Measurements from ENCODE around the gene RNASEH1. TPM values are rescaled to one million over a fixed set of nuclear protein-coding genes. Genes with fewer than 3 reads are reported as not detected.
A peak's percentile ranks its signal among the peaks of the same experiment; 100 is the strongest.

Gene RNASEH1
- total RNA-seq (2014; rRNA removed; shearing (Covaris generic); ENCODE audit: low replicate concordance): 20.4 and 33.9 TPM in 2 replicates

- H2AFZ ChIP-seq (ENCODE audit: low read length): peak within 1 kb of the TSS; percentile 83
- H3K79me2 ChIP-seq (ENCODE audit: low read length): peaks cover 58% of the 10 kb centered on the region
- H3K4me1 ChIP-seq (ENCODE audit: low read length): peaks cover 29% of the 10 kb centered on the region
- DNase-seq: peak; percentile 100
- H3K9me2 ChIP-seq (replicated peaks; ENCODE audit: insufficient read depth, low read length): no peaks in the 10 kb centered on the region
- H3K9me3 ChIP-seq (ENCODE audit: low read length): no peaks in the 10 kb centered on the region
- H4K20me1 ChIP-seq (ENCODE audit: insufficient read depth, low read depth, low read length): peaks cover 7% of the 10 kb centered on the region; the same call in 1 of the 2 replicates
- H3K27ac ChIP-seq (ENCODE audit: low read length): peak within 1 kb of the TSS; percentile 88
- peak within 1 kb of the TSS; percentile 100 for H3K4me2 ChIP-seq (ENCODE audit: low read depth, low read length, poor library complexity, severe bottlenecking)
- no peaks in the 10 kb centered on the region for H3K27me3 ChIP-seq (ENCODE audit: low read length)
- peak within 1 kb of the TSS; percentile 94 for H3K9ac ChIP-seq (ENCODE audit: low read length)
- H3K4me3 ChIP-seq (ENCODE audit: low read length): peak within 1 kb of the TSS; percentile 91
- peaks cover 34% of the 10 kb centered on the region for H3K36me3 ChIP-seq (ENCODE audit: insufficient read depth, low read length)
Measured at GRCh38 chr2:3558205-3559014, at the start of gene RNASEH1. Gene RNASEH1 (minus strand): TSS chr2:3558333. CDS start chr2:3558260, 73 bp downstream.

GRCh38 chr2:3606370-3607201 is 48.5 kb upstream of the RNASEH1 start:
- Histone ChIP-seq H2AFZ (ENCODE audit: low read length) (no peak overlapping the region), H3K4me3 (ENCODE audit: low read length) (no peak overlapping the region), H3K36me3 (ENCODE audit: insufficient read depth, low read length) (no peaks in the 10 kb centered on the region), H3K27ac (ENCODE audit: low read length) (no peak overlapping the region), H3K9me2 (replicated peaks; ENCODE audit: insufficient read depth, low read length) (no peaks in the 10 kb centered on the region), H3K27me3 (ENCODE audit: low read length) (no peaks in the 10 kb centered on the region), H3K4me1 (ENCODE audit: low read length) (peaks cover 18% of the 10 kb centered on the region), H3K9me3 (ENCODE audit: low read length) (no peaks in the 10 kb centered on the region), H3K9ac (ENCODE audit: low read length) (no peak overlapping the region), H3K79me2 (ENCODE audit: low read length) (no peaks in the 10 kb centered on the region), H4K20me1 (ENCODE audit: insufficient read depth, low read depth, low read length) (no peaks in the 10 kb centered on the region), H3K4me2 (ENCODE audit: low read depth, low read length, poor library complexity, severe bottlenecking) (no peak overlapping the region)
- DNase-seq: no peak

GRCh38 chr2:3606028-3606369 is 47.9 kb upstream of the RNASEH1 start:
- Histone ChIP-seq H3K4me2 (ENCODE audit: low read depth, low read length, poor library complexity, severe bottlenecking) (no peak overlapping the region), H3K9me3 (ENCODE audit: low read length) (no peaks in the 10 kb centered on the region), H3K27ac (ENCODE audit: low read length) (no peak overlapping the region), H3K36me3 (ENCODE audit: insufficient read depth, low read length) (no peaks in the 10 kb centered on the region), H3K4me1 (ENCODE audit: low read length) (peaks cover 18% of the 10 kb centered on the region), H3K27me3 (ENCODE audit: low read length) (no peaks in the 10 kb centered on the region), H2AFZ (ENCODE audit: low read length) (peak overlapping the region; percentile 95; the same call in 1 of the 2 replicates), H3K4me3 (ENCODE audit: low read length) (no peak overlapping the region), H3K79me2 (ENCODE audit: low read length) (no peaks in the 10 kb centered on the region), H3K9ac (ENCODE audit: low read length) (no peak overlapping the region), H3K9me2 (replicated peaks; ENCODE audit: insufficient read depth, low read length) (no peaks in the 10 kb centered on the region), H4K20me1 (ENCODE audit: insufficient read depth, low read depth, low read length) (no peaks in the 10 kb centered on the region)
- no peak for DNase-seq

GRCh38 chr2:3604991-3605961 is 47.1 kb upstream of the RNASEH1 start:
- Histone ChIP-seq H3K36me3 (ENCODE audit: insufficient read depth, low read length) (no peaks in the 10 kb centered on the region), H3K4me2 (ENCODE audit: low read depth, low read length, poor library complexity, severe bottlenecking) (peak overlapping the region; percentile 55), H3K27me3 (ENCODE audit: low read length) (no peaks in the 10 kb centered on the region), H2AFZ (ENCODE audit: low read length) (peak overlapping the region; percentile 95), H3K9me3 (ENCODE audit: low read length) (no peaks in the 10 kb centered on the region), H3K4me1 (ENCODE audit: low read length) (peaks cover 18% of the 10 kb centered on the region), H3K4me3 (ENCODE audit: low read length) (no peak overlapping the region; the same call in 1 of the 2 replicates), H3K79me2 (ENCODE audit: low read length) (no peaks in the 10 kb centered on the region), H3K9me2 (replicated peaks; ENCODE audit: insufficient read depth, low read length) (no peaks in the 10 kb centered on the region), H4K20me1 (ENCODE audit: insufficient read depth, low read depth, low read length) (no peaks in the 10 kb centered on the region), H3K9ac (ENCODE audit: low read length) (peak overlapping the region; percentile 49), H3K27ac (ENCODE audit: low read length) (no peak overlapping the region)
- peak; percentile 96 for DNase-seq

- H3K9ac ChIP-seq (ENCODE audit: low read length): peak overlapping the region; percentile 49; the same call in 1 of the 2 replicates
- peak overlapping the region; percentile 5; the same call in 1 of the 2 replicates for H2AFZ ChIP-seq (ENCODE audit: low read length)
- H3K4me3 ChIP-seq (ENCODE audit: low read length): no peak overlapping the region
- no peak for DNase-seq
- no peaks in the 10 kb centered on the region for H3K27me3 ChIP-seq (ENCODE audit: low read length)
- H3K36me3 ChIP-seq (ENCODE audit: insufficient read depth, low read length): no peaks in the 10 kb centered on the region
- no peaks in the 10 kb centered on the region for H4K20me1 ChIP-seq (ENCODE audit: insufficient read depth, low read depth, low read length)
- H3K9me2 ChIP-seq (replicated peaks; ENCODE audit: insufficient read depth, low read length): no peaks in the 10 kb centered on the region
- H3K79me2 ChIP-seq (ENCODE audit: low read length): no peaks in the 10 kb centered on the region
- peaks cover 12% of the 10 kb centered on the region for H3K4me1 ChIP-seq (ENCODE audit: low read length)
- no peak overlapping the region for H3K27ac ChIP-seq (ENCODE audit: low read length)
- H3K4me2 ChIP-seq (ENCODE audit: low read depth, low read length, poor library complexity, severe bottlenecking): peak overlapping the region; percentile 55
- no peaks in the 10 kb centered on the region for H3K9me3 ChIP-seq (ENCODE audit: low read length)
Measured at GRCh38 chr2:3604207-3604877, 46.2 kb upstream of the RNASEH1 start.

- Histone ChIP-seq H3K9ac (ENCODE audit: low read length) (no peak overlapping the region), H3K79me2 (ENCODE audit: low read length) (no peaks in the 10 kb centered on the region), H3K9me3 (ENCODE audit: low read length) (no peaks in the 10 kb centered on the region), H4K20me1 (ENCODE audit: insufficient read depth, low read depth, low read length) (no peaks in the 10 kb centered on the region), H3K9me2 (replicated peaks; ENCODE audit: insufficient read depth, low read length) (no peaks in the 10 kb centered on the region), H2AFZ (ENCODE audit: low read length) (0 out of 2 replicates have a peak overlapping the region, but pooled peaks have one; percentile 5), H3K27me3 (ENCODE audit: low read length) (no peaks in the 10 kb centered on the region), H3K4me2 (ENCODE audit: low read depth, low read length, poor library complexity, severe bottlenecking) (no peak overlapping the region), H3K4me3 (ENCODE audit: low read length) (no peak overlapping the region), H3K27ac (ENCODE audit: low read length) (no peak overlapping the region), H3K36me3 (ENCODE audit: insufficient read depth, low read length) (no peaks in the 10 kb centered on the region), H3K4me1 (ENCODE audit: low read length) (peaks cover 10% of the 10 kb centered on the region)
- no peak for DNase-seq
Measured at GRCh38 chr2:3603536-3604206, 45.5 kb upstream of the RNASEH1 start.
